Measurements from ENCODE around the gene FAF1. TPM values are rescaled to one million over a fixed set of nuclear protein-coding genes. Genes with fewer than 3 reads are reported as not detected.

Gene FAF1
- total RNA-seq, 4 donors from 2014 or later: 25.1 to 74.6 (median 37.2) TPM

- DNase-seq: no peak
- H3K4me1 ChIP-seq: no peaks in the 10 kb centered on the region
- H3K9me3 ChIP-seq: no peaks in the 10 kb centered on the region
- in situ Hi-C loops (cut with MboI; ENCODE audit: low pct_ligation_motif_present in 1 of 4, low pct_unique_long_range_greater_than_20kb in 1 of 4, low sequenced_read_pairs in 3 of 4): loop anchor here in 1 of 4 donors (10.0 kb wide), 1 partner anchor 235 kb away; no protein-coding TSS in a partner anchor
- H3K4me3 ChIP-seq: no peak overlapping the region
- WGBS, 2 donors (ENCODE audit: low coverage in 1 of 2): 94 to 100% methylated on average over 3 of the region's 3 CpGs
- H3K36me3 ChIP-seq: no peaks in the 10 kb centered on the region
- intact Hi-C loops (cut with DNase I; ENCODE audit: low total_unique reads): no loop called here
- no peak for TF ChIP-seq POLR2AphosphoS5 (IDR thresholded peaks at IDR 0.05)
- TF ChIP-seq CTCF (IDR thresholded peaks at IDR 0.05): no peak
- TF ChIP-seq EP300 (IDR thresholded peaks at IDR 0.05; ENCODE audit: low read depth): no peak
- H3K27ac ChIP-seq: no peak overlapping the region
- no peaks in the 10 kb centered on the region for H3K27me3 ChIP-seq
Measured at GRCh38 chr1:50609508-50609907, 350.6 kb downstream of the FAF1 start.

GRCh38 chr1:50605186-50605875, 354.7 kb downstream of the FAF1 start:
- Histone ChIP-seq H3K9me3 (no peaks in the 10 kb centered on the region), H3K27me3 (no peaks in the 10 kb centered on the region), H3K36me3 (no peaks in the 10 kb centered on the region), H3K4me1 (no peaks in the 10 kb centered on the region), H3K4me3 (no peak overlapping the region), H3K27ac (no peak overlapping the region)
- DNase-seq: peak; percentile 10
- TF ChIP-seq POLR2A (IDR thresholded peaks at IDR 0.05): no peak
- TF ChIP-seq CTCF (IDR thresholded peaks at IDR 0.05): peak; percentile 7 to 52 (median 46)
- in situ Hi-C loops (cut with MboI; ENCODE audit: low pct_ligation_motif_present in 1 of 4, low pct_unique_long_range_greater_than_20kb in 1 of 4, low sequenced_read_pairs in 3 of 4) (loop anchor here in 1 of 4 donors (10.0 kb wide), 1 partner anchor 231 kb away; no protein-coding TSS in a partner anchor), intact Hi-C loops (cut with DNase I; ENCODE audit: low total_unique reads) (no loop called here)
- 91 to 98% methylated on average over 2 of the region's 2 CpGs for WGBS, 2 donors (ENCODE audit: low coverage in 1 of 2)

GRCh38 chr1:50604580-50604979, 355.5 kb downstream of the FAF1 start:
- WGBS, 2 donors (ENCODE audit: low coverage in 1 of 2): 98 to 100% methylated on average over 1 to 2 of the region's 2 CpGs
- intact Hi-C loops (cut with DNase I; ENCODE audit: low total_unique reads): no loop called here
- no peak for TF ChIP-seq POLR2AphosphoS5 (IDR thresholded peaks at IDR 0.05)
- TF ChIP-seq POLR2A (IDR thresholded peaks at IDR 0.05): no peak
- TF ChIP-seq EP300 (IDR thresholded peaks at IDR 0.05; ENCODE audit: low read depth): no peak
- TF ChIP-seq CTCF (IDR thresholded peaks at IDR 0.05): no peak
- no peak overlapping the region for H3K27ac ChIP-seq
- no peak overlapping the region for H3K4me3 ChIP-seq
- no peaks in the 10 kb centered on the region for H3K36me3 ChIP-seq
- in situ Hi-C loops (cut with MboI; ENCODE audit: low pct_ligation_motif_present in 1 of 4, low pct_unique_long_range_greater_than_20kb in 1 of 4, low sequenced_read_pairs in 3 of 4): loop anchor here in 1 of 4 donors (10.0 kb wide), 1 partner anchor 230 kb away; no protein-coding TSS in a partner anchor
- H3K27me3 ChIP-seq: no peaks in the 10 kb centered on the region
- no peaks in the 10 kb centered on the region for H3K9me3 ChIP-seq
- no peak for DNase-seq
- H3K4me1 ChIP-seq: no peaks in the 10 kb centered on the region

- no peaks in the 10 kb centered on the region for H3K27me3 ChIP-seq
- intact Hi-C loops (cut with DNase I; ENCODE audit: low total_unique reads): no loop called here
- no peak for TF ChIP-seq POLR2A (IDR thresholded peaks at IDR 0.05)
- no peak for TF ChIP-seq EP300 (IDR thresholded peaks at IDR 0.05; ENCODE audit: low read depth)
- TF ChIP-seq POLR2AphosphoS5 (IDR thresholded peaks at IDR 0.05): no peak
- no peak for TF ChIP-seq CTCF (IDR thresholded peaks at IDR 0.05)
- in situ Hi-C loops (cut with MboI; ENCODE audit: low pct_ligation_motif_present in 1 of 4, low pct_unique_long_range_greater_than_20kb in 1 of 4, low sequenced_read_pairs in 3 of 4): loop anchor here in 1 of 4 donors (10.0 kb wide), 1 partner anchor 229 kb away; no protein-coding TSS in a partner anchor
- no peaks in the 10 kb centered on the region for H3K9me3 ChIP-seq
- no peaks in the 10 kb centered on the region for H3K36me3 ChIP-seq
- no peak overlapping the region for H3K4me3 ChIP-seq
- DNase-seq: no peak
- no peak overlapping the region for H3K27ac ChIP-seq
- no peaks in the 10 kb centered on the region for H3K4me1 ChIP-seq
- 77 to 83% methylated on average over 6 to 7 of the region's 7 CpGs for WGBS, 2 donors (ENCODE audit: low coverage in 1 of 2)
Measured at GRCh38 chr1:50603274-50604271, 356.5 kb downstream of the FAF1 start.

All from transverse colon (tissue), 4 donors.